Right ventricle myocardium inferior (tissue), 1 donor: Measurements from ENCODE around the gene HMX1. TPM values are rescaled to one million over a fixed set of nuclear protein-coding genes. Genes with fewer than 3 reads are reported as not detected.

Experiments used
- ATAC-seq: fragments of 200-7000 bp; cut with Tn5 transposase; one replicate; pipeline ENCODE4 v1.9.1; 2020; ENCODE audit warnings: mild to moderate bottlenecking, moderate library complexity
- DNase-seq: peaks from one replicate; pipeline ENCODE4 v3.0.0; 2021; ENCODE audit errors: missing footprints
- intact Hi-C: fragments of 100-400 bp; cut with DNase I; formaldehyde crosslinking; loops from one replicate; pipeline ENCODE4 v1.11.0; 2022
- total RNA-seq: library from RNA; stranded (reverse); fragmentation: NEBNext Ultra II Directional; extraction: Animal tissue kit (Norgen Biotek cat#: 25700); gene quantifications from one replicate; pipeline ENCODE4 v1.2.1, GENCODE V29; 2021
- donor health status: DM: no; HTN: yes; CAD: no; lungs with severe emphysema.

Gene HMX1
- total RNA-seq, 1 donor from 2014 or later: not detected

- intact Hi-C loops: no loop called here
- no peak for ATAC-seq
- DNase-seq: peak; percentile 13
These were observed 39.9 kb upstream of the HMX1 start for GRCh38 chr4:8911316-8912088.

GRCh38 chr4:8910822-8911315, 39.2 kb upstream of the HMX1 start:
- intact Hi-C loops: no loop called here
- ATAC-seq: no peak
- DNase-seq: peak; percentile 37

- no peak for ATAC-seq
- intact Hi-C loops: no loop called here
- peak; percentile 32 for DNase-seq
These were observed 38.6 kb upstream of the HMX1 start for GRCh38 chr4:8910100-8910821.

- intact Hi-C loops: no loop called here
- DNase-seq (no peak), ATAC-seq (no peak)
These were observed 37.9 kb upstream of the HMX1 start for GRCh38 chr4:8909548-8909947.

GRCh38 chr4:8908206-8908893, 36.7 kb upstream of the HMX1 start:
- no peak for ATAC-seq
- intact Hi-C loops: no loop called here
- peak; percentile 67 for DNase-seq

GRCh38 chr4:8907596-8908205, 36.1 kb upstream of the HMX1 start:
- ATAC-seq (no peak), DNase-seq (peak; percentile 39)
- intact Hi-C loops: no loop called here

GRCh38 chr4:8906991-8907595, 35.5 kb upstream of the HMX1 start:
- intact Hi-C loops: no loop called here
- peak; percentile 32 for DNase-seq
- no peak for ATAC-seq

- intact Hi-C loops: no loop called here
- no peak for DNase-seq
- ATAC-seq: no peak
These were observed 35.0 kb upstream of the HMX1 start for GRCh38 chr4:8906668-8906970.

GRCh38 chr4:8905773-8906667, 34.4 kb upstream of the HMX1 start:
- DNase-seq: peak; percentile 28
- ATAC-seq: peak; percentile 13
- intact Hi-C loops: no loop called here

GRCh38 chr4:8905226-8905772, 33.7 kb upstream of the HMX1 start:
- intact Hi-C loops: no loop called here
- ATAC-seq (no peak), DNase-seq (peak; percentile 32)

GRCh38 chr4:8904666-8905065, 33.0 kb upstream of the HMX1 start:
- intact Hi-C loops: no loop called here
- DNase-seq (no peak), ATAC-seq (no peak)

- ATAC-seq: no peak
- peak; percentile 63 for DNase-seq
- intact Hi-C loops: no loop called here
These were observed 32.4 kb upstream of the HMX1 start for GRCh38 chr4:8904041-8904501.

GRCh38 chr4:8901335-8901734, 29.7 kb upstream of the HMX1 start:
- DNase-seq (peak; percentile 18), ATAC-seq (no peak)
- intact Hi-C loops: no loop called here

- DNase-seq (peak; percentile 46), ATAC-seq (no peak)
- intact Hi-C loops: no loop called here
These were observed 28.9 kb upstream of the HMX1 start for GRCh38 chr4:8900588-8900987.

GRCh38 chr4:8898419-8898818, 26.8 kb upstream of the HMX1 start:
- intact Hi-C loops: no loop called here
- no peak for ATAC-seq
- no peak for DNase-seq

GRCh38 chr4:8897251-8898167, 25.9 kb upstream of the HMX1 start:
- no peak for ATAC-seq
- intact Hi-C loops: no loop called here

GRCh38 chr4:8896506-8896905, 24.9 kb upstream of the HMX1 start:
- ATAC-seq: no peak
- intact Hi-C loops: no loop called here
- DNase-seq: peak; percentile 22

More at GRCh38 chr4:8897251-8898167, 25.9 kb upstream of the HMX1 start:
- peak; percentile 9 for DNase-seq
